K562 (cell line): ENCODE measurements around the gene TP73. TPM values are rescaled to one million over a fixed set of nuclear protein-coding genes. Genes with fewer than 3 reads are reported as not detected.

Experiments
- CREB3L1 ChIP-seq: fragments of 450-650 bp; IDR thresholded peaks from 2 replicates; pipeline ENCODE4 v1.6.1; 2014; ENCODE audit warnings: low read depth, mild to moderate bottlenecking, moderate library complexity, borderline replicate concordance
- CREM ChIP-seq: IDR thresholded peaks from 2 replicates; pipeline ENCODE4 v1.6.1; 2014; ENCODE audit warnings: antibody characterized with exemption, low read depth
- DLX4 ChIP-seq: fragments of 250-450 bp; sonication (Bioruptor Pico); IDR thresholded peaks from 2 replicates; pipeline ENCODE4 v1.6.1; 2021; ENCODE audit warnings: mild to moderate bottlenecking
- FOXJ3 ChIP-seq: sonication (generic); formaldehyde crosslinking; IDR thresholded peaks from 2 replicates; pipeline ENCODE4 v1.4.0; 2020; ENCODE audit warnings: mild to moderate bottlenecking, missing genetic modification reagents
- IRF2 ChIP-seq: sonication (generic); formaldehyde crosslinking; IDR thresholded peaks from 2 replicates; pipeline ENCODE4 v1.8.1; 2022; ENCODE audit warnings: mild to moderate bottlenecking, missing genetic modification reagents
- KDM2B ChIP-seq: fragments of 250-450 bp; sonication (Bioruptor Pico); IDR thresholded peaks from 2 replicates; pipeline ENCODE4 v1.8.0; 2021; ENCODE audit warnings: mild to moderate bottlenecking, moderate library complexity
- L3MBTL2 ChIP-seq: fragments of 450-650 bp; IDR thresholded peaks from 2 replicates; pipeline ENCODE4 v1.6.1; 2016; ENCODE audit warnings: mild to moderate bottlenecking, moderate library complexity
- MYNN ChIP-seq, 2 experiments: sonication (generic); formaldehyde crosslinking in 1 of 2; IDR thresholded peaks; 2 replicates each; pipeline versions ENCODE4 v1.5.0 to v1.6.1; 2016 to 2020; ENCODE audit warnings: antibody characterized with exemption in 1 of 2, missing genetic modification reagents in 1 of 2
- NFYB ChIP-seq: IDR thresholded peaks from 2 replicates; pipeline ENCODE4 v1.6.1; 2011; ENCODE audit warnings: mild to moderate bottlenecking, moderate library complexity; ENCODE audit not compliant: insufficient read length; ENCODE audit errors: extremely low read depth
- REST ChIP-seq, 2 experiments: fragments of 450-650 bp; formaldehyde crosslinking in 1 of 2; IDR thresholded peaks; 2 replicates each; pipeline versions ENCODE4 v1.4.0 to v1.6.1; 2014 to 2020; ENCODE audit warnings: mild to moderate bottlenecking in 2 of 2, borderline replicate concordance in 1 of 2, low read depth in 1 of 2
- TCF15 ChIP-seq: fragments of 250-450 bp; sonication (Bioruptor Pico); IDR thresholded peaks from 2 replicates; pipeline ENCODE4 v1.8.0; 2022; ENCODE audit warnings: moderate library complexity, mild to moderate bottlenecking, inconsistent platforms
- XRCC4 ChIP-seq: IDR thresholded peaks from one replicate; pipeline ENCODE4 v1.6.1; 2011; ENCODE audit not compliant: insufficient read depth, insufficient read length; ENCODE audit errors: extremely low read depth
- ZNF655 ChIP-seq: fragments of 250-450 bp; sonication (Bioruptor Pico); IDR thresholded peaks from 2 replicates; pipeline ENCODE4 v1.5.0; 2021
- polyA plus RNA-seq, 8 experiments: library from polyadenylated mRNA; depleted of rRNA in 4 of 8; stranded (reverse) in 5 of 8; unstranded in 3 of 8; fragments of >200 nt; fragmentation: Nextera tagmentation in 2 of 8; fragmentation: Illumina TruSeq in 1 of 8; extraction: Ambion mirVana in 2 of 8; extraction: Trizol in 1 of 8; gene quantifications; 2 replicates each; pipeline versions ENCODE4 v1.2.1 to v1.2.3, GENCODE V29; 2011 to 2014; ENCODE audit warnings: inconsistent platforms in 1 of 8, missing spikeins in 1 of 8
- total RNA-seq, 7 experiments: library from RNA; depleted of rRNA in 6 of 7; stranded (reverse); fragments of >200 nt in 6 of 7; fragmentation: Illumina TruSeq in 2 of 7; extraction: Trizol in 2 of 7; gene quantifications; 2 replicates each; pipeline versions ENCODE4 v1.2.1 to v1.2.3, GENCODE V29; 2011 to 2021; ENCODE audit warnings: low replicate concordance in 1 of 7

TP73 gene
- total and polyA plus RNA-seq, 9 of the 15 experiments (the other 6 are each of a cell fraction or from before 2014, with no cell fraction given): 0.07 to 1.6 (median 0.40) TPM; not detected in 2

GRCh38 chr1:3772715-3773571 lies 120.6 kb downstream of the TP73 start, which contains the start of gene SMIM1 (continued):
- TF ChIP-seq REST (IDR thresholded peaks at IDR 0.05; ENCODE audit: borderline replicate concordance): no peak
- TF ChIP-seq REST (CRISPR knock-in tag; IDR thresholded peaks at IDR 0.05; ENCODE audit: low read depth): no peak
- TF ChIP-seq DLX4 (CRISPR knock-in tag): no peak
- TF ChIP-seq NFYB: no peak
- TF ChIP-seq XRCC4: no peak
- no peak for TF ChIP-seq FOXJ3 (CRISPR knock-in tag)
- TF ChIP-seq IRF2 (CRISPR knock-in tag): no peak
- TF ChIP-seq L3MBTL2: peak; percentile 33; the same call in 1 of the 2 replicates
- TF ChIP-seq MYNN (IDR thresholded peaks at IDR 0.05): no peak
- no peak for TF ChIP-seq MYNN (CRISPR knock-in tag; IDR thresholded peaks at IDR 0.05)
- TF ChIP-seq CREB3L1: no peak
- no peak for TF ChIP-seq ZNF655 (CRISPR knock-in tag)
- TF ChIP-seq CREM: peak; percentile 76
- no peak for TF ChIP-seq TCF15 (CRISPR knock-in tag)
- no peak for TF ChIP-seq KDM2B (CRISPR knock-in tag)
